NB4 (cell line): ENCODE measurements around the gene MAPKAPK2.

Experiments
- CTCF ChIP-seq: IDR thresholded peaks from one replicate; pipeline ENCODE4 v1.5.1; 2012; ENCODE audit warnings: low read depth, low read length
- MAX ChIP-seq: IDR thresholded peaks from 2 replicates; pipeline ENCODE4 v1.6.1; 2011; ENCODE audit warnings: low read depth, low read length
- MYC ChIP-seq: IDR thresholded peaks from 2 replicates; pipeline ENCODE4 v1.6.1; 2011; ENCODE audit warnings: low read depth, low read length
- POLR2A ChIP-seq: IDR thresholded peaks from 2 replicates; pipeline ENCODE4 v1.6.1; 2011; ENCODE audit warnings: mild to moderate bottlenecking; ENCODE audit not compliant: insufficient read length; ENCODE audit errors: extremely low read depth

GRCh38 chr1:206702260-206702659 lies 17.6 kb downstream of the MAPKAPK2 start:
- TF ChIP-seq MYC (no peak), CTCF (no peak), POLR2A (no peak), MAX (no peak)
